WTC11 (cell line): ENCODE measurements around the gene MYCBP2.

Experiments used
- ESRRA ChIP-seq: sonication (generic); formaldehyde crosslinking; IDR thresholded peaks from 2 replicates; pipeline ENCODE4 v1.8.1; 2022; ENCODE audit warnings: mild to moderate bottlenecking, missing genetic modification reagents, borderline replicate concordance
- GABPB1 ChIP-seq: sonication (generic); formaldehyde crosslinking; IDR thresholded peaks from 2 replicates; pipeline ENCODE4 v1.8.1; 2023; ENCODE audit warnings: mild to moderate bottlenecking, missing genetic modification reagents
- SP1 ChIP-seq: sonication (generic); formaldehyde crosslinking; conservative IDR thresholded peaks from 2 replicates; pipeline ENCODE4 v1.8.1; 2022; ENCODE audit warnings: missing genetic modification reagents
- TEAD1 ChIP-seq: sonication (generic); formaldehyde crosslinking; IDR thresholded peaks from 2 replicates; pipeline ENCODE4 v1.8.0; 2022; ENCODE audit warnings: mild to moderate bottlenecking, missing genetic modification reagents
- ZNF671 ChIP-seq: fragments of 250-450 bp; sonication (Bioruptor Pico); IDR thresholded peaks from 2 replicates; pipeline ENCODE4 v1.8.0; 2021; ENCODE audit warnings: mild to moderate bottlenecking
- TF ChIP-seq, protein P1 (sequence below): fragments of 200-600 bp; IDR thresholded peaks from 2 replicates; pipeline ENCODE4 v1.8.0; 2022; ENCODE audit warnings: antibody characterized with exemption
- TF ChIP-seq, protein P2 (sequence below): sonication (generic); formaldehyde crosslinking; IDR thresholded peaks from 2 replicates; pipeline ENCODE4 v1.8.1; 2023; ENCODE audit warnings: mild to moderate bottlenecking, missing genetic modification reagents
- TF ChIP-seq, protein P3 (sequence below): sonication (generic); formaldehyde crosslinking; IDR thresholded peaks from 2 replicates; pipeline ENCODE4 v1.8.0; 2022; ENCODE audit warnings: mild to moderate bottlenecking, missing genetic modification reagents
- TF ChIP-seq, protein P4 (sequence below): sonication (generic); formaldehyde crosslinking; IDR thresholded peaks from 2 replicates; pipeline ENCODE4 v1.8.1; 2022; ENCODE audit warnings: low read depth, mild to moderate bottlenecking, moderate library complexity, missing genetic modification reagents, borderline replicate concordance
- TF ChIP-seq, protein P5 (sequence below): sonication (generic); formaldehyde crosslinking; conservative IDR thresholded peaks from 2 replicates; pipeline ENCODE4 v1.8.1; 2022; ENCODE audit warnings: mild to moderate bottlenecking, missing genetic modification reagents

DNA sequence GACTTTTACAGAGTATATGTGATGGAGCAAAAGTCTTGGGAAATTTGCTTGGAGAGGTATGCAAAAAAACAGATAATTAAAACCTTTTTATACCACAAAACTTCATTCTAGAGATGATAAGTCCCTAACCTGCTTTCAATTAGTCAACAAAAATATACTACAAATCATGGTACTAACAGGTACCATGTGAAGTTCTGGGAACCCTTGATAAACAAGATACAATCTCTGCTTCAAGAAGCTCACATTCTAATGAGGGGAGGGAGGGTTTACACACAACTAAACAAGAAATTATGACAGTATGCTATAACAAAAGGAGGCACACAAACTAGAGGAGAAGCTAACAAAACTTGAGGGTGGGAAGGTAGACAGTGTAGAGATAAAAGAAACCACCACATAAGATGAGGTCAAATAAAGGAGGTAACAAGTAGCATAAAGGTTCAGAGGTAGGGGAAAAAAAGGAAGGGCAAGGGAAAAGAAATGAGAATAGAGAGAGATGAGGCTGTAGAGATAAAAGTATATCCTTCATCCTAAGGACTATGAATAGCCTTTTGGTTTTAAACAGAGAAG, 91.4 kb downstream of the MYCBP2 start:
- TF ChIP-seq, protein P1, sequence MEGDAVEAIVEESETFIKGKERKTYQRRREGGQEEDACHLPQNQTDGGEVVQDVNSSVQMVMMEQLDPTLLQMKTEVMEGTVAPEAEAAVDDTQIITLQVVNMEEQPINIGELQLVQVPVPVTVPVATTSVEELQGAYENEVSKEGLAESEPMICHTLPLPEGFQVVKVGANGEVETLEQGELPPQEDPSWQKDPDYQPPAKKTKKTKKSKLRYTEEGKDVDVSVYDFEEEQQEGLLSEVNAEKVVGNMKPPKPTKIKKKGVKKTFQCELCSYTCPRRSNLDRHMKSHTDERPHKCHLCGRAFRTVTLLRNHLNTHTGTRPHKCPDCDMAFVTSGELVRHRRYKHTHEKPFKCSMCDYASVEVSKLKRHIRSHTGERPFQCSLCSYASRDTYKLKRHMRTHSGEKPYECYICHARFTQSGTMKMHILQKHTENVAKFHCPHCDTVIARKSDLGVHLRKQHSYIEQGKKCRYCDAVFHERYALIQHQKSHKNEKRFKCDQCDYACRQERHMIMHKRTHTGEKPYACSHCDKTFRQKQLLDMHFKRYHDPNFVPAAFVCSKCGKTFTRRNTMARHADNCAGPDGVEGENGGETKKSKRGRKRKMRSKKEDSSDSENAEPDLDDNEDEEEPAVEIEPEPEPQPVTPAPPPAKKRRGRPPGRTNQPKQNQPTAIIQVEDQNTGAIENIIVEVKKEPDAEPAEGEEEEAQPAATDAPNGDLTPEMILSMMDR: no peak
- TF ChIP-seq, protein P2, sequence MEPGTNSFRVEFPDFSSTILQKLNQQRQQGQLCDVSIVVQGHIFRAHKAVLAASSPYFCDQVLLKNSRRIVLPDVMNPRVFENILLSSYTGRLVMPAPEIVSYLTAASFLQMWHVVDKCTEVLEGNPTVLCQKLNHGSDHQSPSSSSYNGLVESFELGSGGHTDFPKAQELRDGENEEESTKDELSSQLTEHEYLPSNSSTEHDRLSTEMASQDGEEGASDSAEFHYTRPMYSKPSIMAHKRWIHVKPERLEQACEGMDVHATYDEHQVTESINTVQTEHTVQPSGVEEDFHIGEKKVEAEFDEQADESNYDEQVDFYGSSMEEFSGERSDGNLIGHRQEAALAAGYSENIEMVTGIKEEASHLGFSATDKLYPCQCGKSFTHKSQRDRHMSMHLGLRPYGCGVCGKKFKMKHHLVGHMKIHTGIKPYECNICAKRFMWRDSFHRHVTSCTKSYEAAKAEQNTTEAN (CRISPR knock-in tag): no peak
- TF ChIP-seq, protein P3, sequence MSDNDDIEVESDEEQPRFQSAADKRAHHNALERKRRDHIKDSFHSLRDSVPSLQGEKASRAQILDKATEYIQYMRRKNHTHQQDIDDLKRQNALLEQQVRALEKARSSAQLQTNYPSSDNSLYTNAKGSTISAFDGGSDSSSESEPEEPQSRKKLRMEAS (CRISPR knock-in tag): no peak
- TF ChIP-seq, protein P4, sequence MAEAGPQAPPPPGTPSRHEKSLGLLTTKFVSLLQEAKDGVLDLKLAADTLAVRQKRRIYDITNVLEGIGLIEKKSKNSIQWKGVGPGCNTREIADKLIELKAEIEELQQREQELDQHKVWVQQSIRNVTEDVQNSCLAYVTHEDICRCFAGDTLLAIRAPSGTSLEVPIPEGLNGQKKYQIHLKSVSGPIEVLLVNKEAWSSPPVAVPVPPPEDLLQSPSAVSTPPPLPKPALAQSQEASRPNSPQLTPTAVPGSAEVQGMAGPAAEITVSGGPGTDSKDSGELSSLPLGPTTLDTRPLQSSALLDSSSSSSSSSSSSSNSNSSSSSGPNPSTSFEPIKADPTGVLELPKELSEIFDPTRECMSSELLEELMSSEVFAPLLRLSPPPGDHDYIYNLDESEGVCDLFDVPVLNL (CRISPR knock-in tag): no peak
- TF ChIP-seq ZNF671 (CRISPR knock-in tag): no peak
- TF ChIP-seq ESRRA (CRISPR knock-in tag): no peak
- no peak for TF ChIP-seq SP1 (CRISPR knock-in tag)
- TF ChIP-seq, protein P5, sequence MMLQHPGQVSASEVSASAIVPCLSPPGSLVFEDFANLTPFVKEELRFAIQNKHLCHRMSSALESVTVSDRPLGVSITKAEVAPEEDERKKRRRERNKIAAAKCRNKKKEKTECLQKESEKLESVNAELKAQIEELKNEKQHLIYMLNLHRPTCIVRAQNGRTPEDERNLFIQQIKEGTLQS (CRISPR knock-in tag): no peak
- TF ChIP-seq TEAD1 (CRISPR knock-in tag): no peak
- no peak for TF ChIP-seq GABPB1 (CRISPR knock-in tag)
